CD14-positive monocyte (primary cell): Measurements from ENCODE around the gene SLC24A3. TPM values are rescaled to one million over a fixed set of nuclear protein-coding genes. Genes with fewer than 3 reads are reported as not detected.

Experiments used
- DNase-seq, 3 donors: peaks; one replicate each; pipeline ENCODE4 v3.0.0-alpha.2; 2011 to 2022
- H2AFZ ChIP-seq: 2 replicates; pipeline ENCODE4 v1.6.0; 2012; ENCODE audit warnings: mild to moderate bottlenecking, low read depth, low read length, inconsistent platforms; ENCODE audit not compliant: insufficient read depth, poor library complexity, severe bottlenecking
- H3K27ac ChIP-seq, 2 donors: 1 replicate in 1 of 2; 2 replicates in 1 of 2; pipeline ENCODE4 v1.5.1; 2012 to 2013; ENCODE audit warnings: low read length in 2 of 2, control low read depth in 1 of 2, inconsistent platforms in 1 of 2, low read depth in 1 of 2, mild to moderate bottlenecking in 1 of 2
- H3K27me3 ChIP-seq, 2 donors: one replicate each; pipeline versions ENCODE4 v1.6.0 to v1.6.1; 2011 to 2013; ENCODE audit warnings: low read length in 2 of 2; ENCODE audit not compliant: control insufficient read depth in 2 of 2, insufficient read depth in 2 of 2
- H3K36me3 ChIP-seq, 2 donors: replicated peaks in 1 of 2; 1 replicate in 1 of 2; 2 replicates in 1 of 2; pipeline versions ENCODE4 v1.5.1 to v1.6.1; 2012 to 2013; ENCODE audit warnings: low read length in 2 of 2, control low read depth in 1 of 2, inconsistent platforms in 1 of 2, mild to moderate bottlenecking in 1 of 2; ENCODE audit not compliant: insufficient read depth in 2 of 2, control insufficient read depth in 1 of 2
- H3K4me1 ChIP-seq, 2 donors: 1 replicate in 1 of 2; 2 replicates in 1 of 2; pipeline versions ENCODE4 v1.5.1 to v1.6.1; 2012 to 2013; ENCODE audit warnings: low read length in 2 of 2, control low read depth in 1 of 2, inconsistent platforms in 1 of 2, mild to moderate bottlenecking in 1 of 2, moderate library complexity in 1 of 2; ENCODE audit not compliant: insufficient read depth in 2 of 2, control insufficient read depth in 1 of 2
- H3K4me2 ChIP-seq: replicated peaks from 2 replicates; pipeline ENCODE3; 2012; ENCODE audit warnings: low read length, moderate library complexity, mild to moderate bottlenecking; ENCODE audit not compliant: poor library complexity, severe bottlenecking; ENCODE audit errors: extremely low read depth
- H3K4me3 ChIP-seq, 3 experiments: fragments of 200-600 bp in 1 of 3; sonication (generic) in 1 of 3; replicated peaks in 1 of 3; 1 replicate in 2 of 3; 2 replicates in 1 of 3; pipeline ENCODE4 v1.5.1; 2011 to 2013; ENCODE audit warnings: low read length in 3 of 3, mild to moderate bottlenecking in 3 of 3, control low read depth in 2 of 3, low read depth in 2 of 3, inconsistent platforms in 1 of 3, moderate library complexity in 1 of 3
- H3K79me2 ChIP-seq: 2 replicates; pipeline ENCODE4 v1.6.0; 2012; ENCODE audit warnings: mild to moderate bottlenecking, control low read depth, inconsistent platforms, low read length, moderate library complexity; ENCODE audit not compliant: insufficient read depth
- H3K9ac ChIP-seq: 2 replicates; pipeline ENCODE4 v1.6.0; 2017; ENCODE audit warnings: low read length, mild to moderate bottlenecking; ENCODE audit not compliant: insufficient read depth, poor library complexity, severe bottlenecking
- H3K9me3 ChIP-seq, 2 donors: replicated peaks in 1 of 2; 1 replicate in 1 of 2; 2 replicates in 1 of 2; pipeline versions ENCODE4 v1.5.1 to v1.6.1; 2012 to 2013; ENCODE audit warnings: low read length in 2 of 2, control low read depth in 1 of 2; ENCODE audit not compliant: control insufficient read depth in 1 of 2, insufficient read depth in 1 of 2
- H4K20me1 ChIP-seq: 2 replicates; pipeline ENCODE4 v1.6.0; 2012; ENCODE audit warnings: mild to moderate bottlenecking, low read length, control low read depth, moderate library complexity; ENCODE audit not compliant: insufficient read depth
- H3K27ac Mint-ChIP-seq, 7 donors: one replicate each; pipeline ENCODE4 v1.8.0; 2020; ENCODE audit warnings: mild to moderate bottlenecking in 7 of 7, mixed read lengths in 7 of 7, moderate library complexity in 6 of 7, inconsistent platforms in 2 of 7
- H3K27me3 Mint-ChIP-seq, 3 donors: one replicate each; pipeline ENCODE4 v1.8.0; 2021 to 2022; ENCODE audit warnings: low read depth in 3 of 3, mild to moderate bottlenecking in 3 of 3, mixed read lengths in 3 of 3, moderate library complexity in 3 of 3, inconsistent platforms in 1 of 3
- H3K36me3 Mint-ChIP-seq, 2 donors: one replicate each; pipeline ENCODE4 v1.8.0; 2020; ENCODE audit warnings: mixed read lengths in 2 of 2, inconsistent platforms in 1 of 2, mild to moderate bottlenecking in 1 of 2
- H3K4me1 Mint-ChIP-seq: one replicate; pipeline ENCODE4 v1.8.0; 2020; ENCODE audit warnings: mild to moderate bottlenecking, mixed read lengths
- H3K4me3 Mint-ChIP-seq, 2 donors: one replicate each; pipeline ENCODE4 v1.8.0; 2020; ENCODE audit warnings: mild to moderate bottlenecking in 2 of 2, mixed read lengths in 2 of 2, moderate library complexity in 1 of 2
- H3K9me3 Mint-ChIP-seq, 7 donors: one replicate each; pipeline ENCODE4 v1.8.0; 2020 to 2022; ENCODE audit warnings: mixed read lengths in 7 of 7, mild to moderate bottlenecking in 6 of 7, moderate library complexity in 6 of 7, inconsistent platforms in 2 of 7
- CTCF ChIP-seq: fragments of 200-600 bp; IDR thresholded peaks from one replicate; pipeline ENCODE4 v1.8.0; 2022; ENCODE audit warnings: antibody characterized with exemption, mild to moderate bottlenecking
- WGBS: methylation state at CpG from one replicate; pipeline ENCODE4 v1.1.5; 2013; ENCODE audit warnings: missing lambda C conversion rate; ENCODE audit not compliant: insufficient coverage; 5-methylcytosine and 5-hydroxymethylcytosine counted together
- intact Hi-C, 2 donors: fragments of 100-400 bp; cut with micrococcal nuclease; formaldehyde crosslinking; loops; one replicate each; pipeline versions ENCODE4 v1.15.0 to v1.15.1; 2023
- polyA plus RNA-seq, 3 donors: library from polyadenylated mRNA; depleted of rRNA in 1 of 3; unstranded in 2 of 3; stranded (reverse) in 1 of 3; fragments of 300-500 nt in 2 of 3; fragments of >200 nt in 1 of 3; fragmentation: Illumina TruSeq in 2 of 3; gene quantifications; 1 replicate in 2 of 3; 2 replicates in 1 of 3; pipeline ENCODE4 v1.2.3, GENCODE V29; 2012 to 2021

The SLC24A3 gene
- polyA plus RNA-seq, 3 donors: 0.04 to 0.08 TPM; not detected in 1

DNA sequence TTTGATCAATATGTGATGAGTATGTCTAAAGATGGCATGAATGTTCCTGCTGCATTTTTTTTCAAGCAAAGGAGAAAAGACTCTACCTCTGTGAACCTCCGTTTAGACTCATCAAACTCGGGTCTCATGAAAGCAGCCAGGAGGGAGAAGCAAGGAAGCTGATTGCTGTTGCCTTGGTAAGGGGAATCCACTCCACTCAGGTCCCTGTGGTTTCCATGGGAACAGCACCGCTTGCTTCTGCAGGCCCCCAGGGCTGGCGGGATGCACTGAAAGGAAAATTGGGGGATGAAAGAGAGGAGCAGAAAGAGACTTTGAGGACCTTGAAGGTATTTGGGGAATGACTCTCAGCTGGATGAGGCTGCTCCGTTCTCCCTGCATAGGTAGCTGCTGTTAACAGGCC lies 296.0 kb downstream of the SLC24A3 start:
- peaks cover 0 to 2% (median 0%) of the 10 kb centered on the region in 7 donors for H3K9me3 Mint-ChIP-seq
- WGBS: 100% methylated on average over 3 of the region's 5 CpGs

DNA sequence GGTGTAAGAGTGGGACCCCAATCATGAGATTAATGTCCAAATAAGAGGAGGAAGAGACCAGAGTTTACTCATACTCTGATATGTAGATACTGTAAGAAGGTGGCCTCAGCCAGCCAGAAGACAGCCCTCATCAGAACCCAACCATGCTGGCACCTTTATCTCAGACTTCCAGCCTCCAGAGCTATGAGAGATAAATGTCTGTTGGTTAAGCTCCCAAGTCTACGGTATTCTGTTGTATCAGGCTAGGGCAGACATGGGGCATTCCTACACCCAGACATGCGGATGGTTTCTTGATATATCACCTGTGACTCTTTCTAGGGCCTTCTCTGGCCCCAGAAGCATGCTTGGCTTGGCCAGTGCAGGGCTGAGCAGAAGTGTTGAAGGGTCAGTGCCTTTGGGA lies 298.2 kb downstream of the SLC24A3 start:
- no peak for TF ChIP-seq CTCF
- H3K9ac ChIP-seq: no peak overlapping the region
- intact Hi-C loops: no loop called here
- Mint-ChIP-seq H3K9me3 (peaks cover 0 to 2% (median 0%) of the 10 kb centered on the region in 7 donors), H3K27me3 (peaks cover 0 to under 1% (median 0%) of the 10 kb centered on the region in 3 donors), H3K4me1 (no peaks in the 10 kb centered on the region), H3K4me3 (no peak overlapping the region), H3K27ac (no peak overlapping the region), H3K36me3 (no peaks in the 10 kb centered on the region)
- no peak overlapping the region for H2AFZ ChIP-seq
- H3K27me3 ChIP-seq: no peaks in the 10 kb centered on the region
- H4K20me1 ChIP-seq: no peaks in the 10 kb centered on the region
- WGBS: 100% methylated on average over 2 of the region's 2 CpGs
- H3K79me2 ChIP-seq: no peaks in the 10 kb centered on the region
- no peaks in the 10 kb centered on the region for H3K36me3 ChIP-seq
- no peak overlapping the region for H3K27ac ChIP-seq
- DNase-seq: no peak
- H3K4me1 ChIP-seq: no peaks in the 10 kb centered on the region
- no peak overlapping the region for H3K4me3 ChIP-seq
- no peaks in the 10 kb centered on the region for H3K9me3 ChIP-seq
- no peak overlapping the region for H3K4me2 ChIP-seq

More for the DNA sequence above, 296.0 kb downstream of the SLC24A3 start:
- Mint-ChIP-seq H3K4me3 (no peak overlapping the region), H3K27me3 (peaks cover 0 to 2% (median 0%) of the 10 kb centered on the region in 3 donors), H3K4me1 (no peaks in the 10 kb centered on the region), H3K27ac (no peak overlapping the region), H3K36me3 (no peaks in the 10 kb centered on the region)
- Histone ChIP-seq H3K27ac (no peak overlapping the region), H3K27me3 (no peaks in the 10 kb centered on the region), H3K4me3 (no peak overlapping the region), H3K4me1 (no peaks in the 10 kb centered on the region), H3K9me3 (no peaks in the 10 kb centered on the region), H2AFZ (no peak overlapping the region), H3K36me3 (no peaks in the 10 kb centered on the region), H4K20me1 (no peaks in the 10 kb centered on the region), H3K9ac (no peak overlapping the region), H3K79me2 (no peaks in the 10 kb centered on the region), H3K4me2 (no peak overlapping the region)
- DNase-seq: no peak
- intact Hi-C loops: no loop called here
- TF ChIP-seq CTCF: no peak
